Hematopoietic multipotent progenitor cell treated with erythropoietin and hydrocortisone succinate and interleukin-3 and kit ligand, for 4 days (in vitro differentiated cells): ENCODE results near the gene SDR42E1.
"Not testable (repeated sequence)": the region's sequence is repeated elsewhere in the genome, so short reads cannot be mapped to it uniquely, and the experiment has no call there.

Experiments
- DNase-seq: peaks from one replicate; pipeline ENCODE4 v3.0.0-alpha.2; 2015

Gene SDR42E1

DNA sequence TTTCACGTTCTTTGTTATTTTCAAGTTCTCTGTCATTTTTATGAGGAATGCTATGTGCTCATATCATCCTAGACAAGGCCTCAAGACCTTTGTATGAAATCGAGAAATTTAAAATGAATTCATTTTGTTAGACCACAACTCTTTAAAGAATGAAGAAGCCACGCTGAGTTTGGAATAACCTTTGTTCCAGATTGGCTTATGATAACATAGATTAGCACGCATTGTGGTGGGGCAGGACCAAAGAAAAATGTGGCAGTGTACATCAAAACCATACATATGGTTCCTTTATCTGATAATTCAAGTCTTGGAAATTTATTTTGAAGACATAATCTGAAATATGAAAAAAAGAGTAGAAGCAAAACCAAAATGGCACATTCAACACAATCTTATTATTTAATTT lies 26.0 kb upstream of the SDR42E1 start:
- DNase-seq, result no peak

- DNase-seq, result no peak
Observed at GRCh38 chr16:82034981-82035612, 23.8 kb upstream of the SDR42E1 start, which contains the start of gene HSD17B2. Gene HSD17B2, plus strand, starts transcription at chr16:82035253. Its CDS starts 172 bp downstream, at chr16:82035425.

GRCh38 chr16:82033683-82034300 lies 22.5 kb upstream of the SDR42E1 start:
- no peak for DNase-seq

GRCh38 chr16:82033006-82033405 lies 21.7 kb upstream of the SDR42E1 start:
- DNase-seq, result no peak

- peak; percentile 54 for DNase-seq
Observed at GRCh38 chr16:82031116-82032084, 20.1 kb upstream of the SDR42E1 start.

DNA sequence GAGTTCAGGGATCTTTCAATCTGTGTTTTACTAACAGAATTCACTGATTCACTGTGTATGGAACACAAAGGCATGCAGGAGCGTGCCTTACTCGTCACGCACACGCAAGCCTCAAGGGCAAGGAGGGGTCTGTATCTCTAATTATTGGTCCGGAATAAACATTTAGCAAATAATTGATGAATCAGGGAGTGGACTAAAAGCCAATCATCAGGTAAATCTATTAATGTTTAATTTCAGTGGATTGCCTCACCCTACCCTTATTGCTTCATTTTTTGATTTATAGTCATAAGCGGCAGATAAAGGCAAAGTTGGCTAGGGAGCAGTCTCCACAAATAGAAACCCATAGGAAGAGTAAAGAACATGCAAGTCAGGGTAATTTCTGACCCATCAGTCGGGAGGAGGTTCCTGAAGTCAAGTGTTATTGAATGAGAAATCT lies 16.4 kb upstream of the SDR42E1 start:
- no peak for DNase-seq

DNA sequence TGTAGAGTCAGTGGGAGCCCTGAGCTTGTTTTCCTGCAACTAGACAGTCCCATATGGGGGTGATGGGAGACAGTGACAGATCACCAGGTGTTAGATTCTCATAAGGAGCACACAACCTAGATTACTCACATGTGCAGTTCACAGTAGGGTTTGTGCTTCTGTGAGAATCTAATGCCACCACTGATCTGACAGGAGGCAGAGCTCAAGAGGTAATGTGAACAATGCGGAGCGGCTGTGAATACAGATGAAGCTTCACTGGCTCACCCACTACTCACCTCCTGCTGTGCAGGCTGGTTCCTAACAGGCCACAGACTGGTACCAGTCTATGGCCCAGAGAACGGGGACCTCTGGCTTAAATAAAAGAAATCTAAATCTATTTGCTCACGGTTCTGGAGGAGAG lies 13.6 kb upstream of the SDR42E1 start:
- DNase-seq, result no peak

GRCh38 chr16:82024316-82024715 lies 13.0 kb upstream of the SDR42E1 start:
- no peak for DNase-seq

DNA sequence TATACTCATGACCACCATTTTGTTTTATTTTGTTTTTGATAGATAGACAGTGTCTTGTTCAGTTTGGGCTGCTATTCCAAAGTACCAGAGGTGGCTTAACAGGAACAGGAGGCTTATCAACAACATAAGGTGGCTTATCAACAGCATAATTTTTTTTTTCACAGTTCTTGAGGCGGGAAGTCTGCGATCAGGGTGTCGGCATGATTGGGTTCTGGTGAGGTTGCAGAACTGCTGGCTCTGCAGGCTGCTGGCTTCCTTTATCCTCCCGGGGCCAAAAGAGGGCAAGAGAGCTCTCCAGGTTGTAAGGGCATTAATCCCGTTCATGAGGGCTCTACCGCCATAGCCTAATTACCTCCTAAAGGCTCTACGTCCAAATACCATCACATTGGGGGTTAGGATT lies 11.9 kb upstream of the SDR42E1 start:
- no peak for DNase-seq

- DNase-seq, result no peak
Observed at GRCh38 chr16:82020051-82020450, 8.8 kb upstream of the SDR42E1 start.

GRCh38 chr16:82019535-82019934 lies 8.3 kb upstream of the SDR42E1 start:
- DNase-seq, result no peak

DNA sequence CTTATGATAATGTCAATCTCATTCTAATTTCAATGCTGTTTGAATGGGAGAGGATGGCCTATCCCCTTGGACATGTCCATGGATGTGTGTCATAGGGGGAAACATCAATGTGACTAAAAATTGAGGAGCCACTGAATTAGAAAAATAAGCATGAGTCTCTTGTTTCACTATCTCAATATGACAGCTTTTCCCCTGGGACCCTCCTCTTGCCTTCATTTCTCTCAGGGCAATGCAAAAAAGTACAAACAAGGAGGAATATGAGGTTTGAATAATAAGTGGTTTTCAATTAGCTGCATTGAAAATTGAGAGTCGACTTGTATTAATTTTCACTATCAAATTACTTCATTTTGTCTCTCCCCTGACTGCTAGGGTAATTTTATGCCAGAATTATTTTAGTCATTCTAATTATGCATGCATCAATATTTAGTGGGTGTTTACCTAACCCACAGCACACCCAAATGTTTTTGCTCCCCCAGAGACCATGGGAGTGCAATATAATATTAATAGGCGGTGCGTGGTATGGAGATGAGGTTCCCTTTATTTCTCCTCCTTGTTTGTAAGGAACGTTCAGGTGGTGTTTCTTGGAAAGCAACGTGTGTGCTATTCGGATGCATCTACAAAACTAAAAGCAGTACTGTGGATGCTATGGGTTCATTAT lies 6.8 kb upstream of the SDR42E1 start:
- no peak for DNase-seq

DNA sequence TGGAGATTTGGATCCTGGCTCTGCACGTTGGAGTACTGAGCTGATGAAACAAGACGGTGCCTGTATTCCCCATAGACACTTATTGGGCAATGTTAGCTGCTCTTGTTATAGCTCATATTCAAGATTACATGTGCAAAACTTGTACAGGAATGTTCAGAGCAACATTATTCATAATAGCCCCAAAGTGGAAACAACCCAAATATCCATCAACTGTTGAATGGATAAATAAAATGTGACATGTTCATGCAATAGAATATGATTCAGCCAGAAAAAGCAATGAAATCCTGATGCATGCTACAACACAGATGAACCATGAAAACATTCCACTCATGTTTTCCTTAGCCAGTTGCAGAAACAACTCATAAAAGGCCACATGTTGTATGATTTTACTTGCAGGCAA lies 5.7 kb upstream of the SDR42E1 start:
- no peak for DNase-seq

- DNase-seq, result peak; percentile 53
Observed at GRCh38 chr16:82016263-82016662, 5.0 kb upstream of the SDR42E1 start.

DNA sequence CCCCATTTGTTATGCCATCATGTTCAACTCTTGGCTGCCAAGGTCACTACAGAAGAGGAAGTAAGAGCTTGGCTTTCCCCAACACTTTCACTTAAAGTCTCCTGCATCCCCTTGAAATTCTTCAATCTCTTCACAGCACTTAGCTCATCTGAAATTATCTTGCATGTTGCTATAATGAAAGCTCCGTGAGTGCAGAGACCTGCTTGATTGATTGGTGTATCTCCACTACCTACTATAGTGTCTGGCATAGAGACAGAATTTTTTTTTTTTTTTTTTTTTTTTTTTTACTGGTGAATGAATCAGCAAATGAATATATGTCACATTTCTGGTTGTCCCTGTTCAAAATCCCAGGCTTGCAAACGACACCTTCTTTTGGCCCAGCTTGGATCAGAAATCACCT lies 1.9 kb upstream of the SDR42E1 start:
- DNase-seq, result peak; percentile 11

DNA sequence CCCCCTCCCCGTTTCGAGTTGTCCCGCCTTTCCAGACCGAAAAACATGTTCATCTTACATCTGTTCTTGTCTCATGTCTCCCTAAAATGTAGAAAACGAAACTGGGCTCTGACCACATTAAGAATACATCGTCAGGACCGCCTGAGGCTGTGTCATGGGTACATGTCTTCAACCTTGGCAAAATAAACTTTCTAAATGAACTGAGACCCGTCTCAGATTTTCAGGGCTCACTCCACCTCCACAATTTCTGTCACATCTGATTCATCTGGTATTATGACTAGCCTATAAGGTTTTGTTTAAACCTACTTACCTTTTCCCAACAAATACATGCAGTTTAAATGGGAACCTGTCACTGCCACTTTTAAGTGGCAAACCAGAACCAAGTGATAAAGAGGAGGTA lies 621 bp downstream of the SDR42E1 start:
- DNase-seq, result no peak

DNA sequence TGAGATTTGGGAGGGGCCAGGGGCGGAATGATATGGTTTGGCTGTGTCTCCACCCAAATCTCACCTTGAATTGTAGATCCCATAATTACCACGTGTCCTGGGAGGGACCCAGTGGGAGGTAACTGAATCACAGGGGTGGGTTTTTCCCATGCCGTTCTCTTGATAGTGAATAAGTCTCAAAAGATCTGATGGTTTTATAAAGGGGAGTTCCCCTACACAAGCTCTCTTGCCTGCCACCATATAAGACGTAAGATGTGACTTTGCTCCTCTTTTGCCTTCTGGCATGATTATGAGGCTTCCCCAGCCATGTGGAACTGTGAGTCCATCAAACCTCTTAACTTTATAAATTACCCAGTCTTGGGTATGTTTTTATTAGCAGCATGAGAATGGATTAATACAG lies 1.5 kb downstream of the SDR42E1 start:
- DNase-seq, result not testable (repeated sequence)

DNA sequence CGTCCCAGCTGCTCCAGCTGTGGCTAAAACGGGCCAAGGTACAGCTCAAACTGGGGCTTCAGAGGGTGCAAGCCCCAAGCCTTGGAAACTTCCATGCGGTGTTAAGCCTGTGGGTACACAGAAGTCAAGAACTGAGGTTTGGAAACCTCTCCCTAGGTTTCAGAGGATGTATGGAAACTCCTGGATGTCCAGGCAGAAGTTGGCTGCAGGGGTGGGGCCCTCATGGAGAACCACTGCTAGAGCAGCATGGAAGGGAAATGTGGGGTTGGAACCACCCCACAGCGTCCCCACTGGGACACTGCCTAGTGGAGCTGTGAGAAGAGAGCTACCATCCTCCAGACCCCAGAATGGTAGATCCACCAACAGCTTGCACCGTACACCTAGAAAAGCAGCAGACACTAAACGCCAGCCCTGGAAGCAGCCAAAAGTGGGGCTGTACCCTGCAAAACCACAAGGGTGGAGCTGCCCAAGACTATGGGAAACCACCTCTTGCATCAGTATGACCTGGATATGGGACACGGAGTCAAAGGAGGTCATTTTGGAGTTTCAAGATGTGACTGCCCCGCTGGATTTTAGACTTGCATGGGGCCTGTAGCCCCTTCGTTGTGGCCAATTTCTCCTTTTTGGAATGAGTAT lies 2.2 kb downstream of the SDR42E1 start:
- DNase-seq, result no peak

DNA sequence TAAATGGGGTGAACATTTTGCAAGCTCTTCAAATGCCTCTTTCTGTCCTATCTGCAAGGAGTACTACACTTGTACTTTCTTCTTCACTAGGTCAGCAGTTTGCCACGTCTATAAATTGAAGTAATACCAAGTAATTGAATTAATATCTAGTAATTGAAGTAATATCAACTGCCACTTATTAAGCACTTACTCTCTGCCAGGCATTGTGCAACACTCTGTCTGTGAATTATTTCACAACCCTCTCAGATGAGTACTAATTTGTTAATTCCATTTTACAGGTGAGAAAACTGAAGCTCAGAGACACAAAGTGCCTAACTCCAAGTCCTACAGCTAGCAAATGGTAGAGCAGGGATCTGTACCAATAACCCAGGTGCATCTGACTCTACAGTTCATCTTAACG lies 4.1 kb downstream of the SDR42E1 start:
- no peak for DNase-seq

- no peak for DNase-seq
Observed at GRCh38 chr16:82006036-82006435, 5.2 kb downstream of the SDR42E1 start.

DNA sequence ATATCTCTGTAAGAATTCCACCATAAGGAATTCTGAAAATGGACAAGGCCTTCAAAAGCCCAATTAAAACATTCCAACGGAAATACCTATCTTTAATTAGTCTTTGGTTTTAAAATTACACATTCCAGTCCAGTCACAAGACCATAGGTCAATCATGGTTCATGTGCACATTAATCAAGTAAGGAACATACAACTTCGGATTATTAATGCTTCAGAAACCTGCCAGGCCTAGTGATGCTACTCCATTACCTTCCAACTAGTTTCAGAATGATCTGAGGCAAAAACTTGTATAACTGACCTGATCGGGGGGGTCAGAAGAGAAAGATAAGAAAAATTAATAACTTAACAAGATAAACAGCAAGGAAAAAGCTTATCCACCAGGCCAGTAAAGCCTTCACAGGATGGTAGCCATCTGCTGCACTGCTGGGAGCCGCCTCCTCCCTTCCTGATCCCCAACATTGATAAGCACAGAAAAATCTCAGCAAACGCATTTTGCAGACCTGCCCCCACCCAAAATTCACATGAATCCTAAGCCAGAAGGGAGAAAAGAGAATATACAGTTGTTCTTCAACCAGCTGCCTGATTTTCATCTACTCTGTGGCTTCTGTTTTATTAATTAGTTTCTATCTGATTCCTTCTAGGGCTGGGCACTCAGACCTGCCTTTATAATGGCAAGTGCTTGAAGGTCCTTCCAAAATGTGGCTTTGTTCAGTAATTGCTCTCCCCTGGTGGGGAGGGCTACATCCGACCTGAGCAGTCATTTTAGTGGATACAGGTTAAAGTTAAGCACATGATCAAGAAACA lies 6.0 kb downstream of the SDR42E1 start:
- DNase-seq, result no peak

- DNase-seq, result no peak
Observed at GRCh38 chr16:82004601-82005000, 6.7 kb downstream of the SDR42E1 start.
